Transverse colon (tissue), 4 donors: ENCODE data around the gene DENND1A. TPM values are rescaled to one million over a fixed set of nuclear protein-coding genes. Genes with fewer than 3 reads are reported as not detected.

Source experiments
- DNase-seq: peaks from one replicate; pipeline ENCODE4 v3.0.0-alpha.2; 2019
- H3K27ac ChIP-seq, 4 donors: fragments of 200-600 bp; sonication (generic); 2 replicates each; pipeline ENCODE4 v1.5.1; 2016 to 2018; ENCODE audit warnings: inconsistent platforms in 4 of 4
- H3K27me3 ChIP-seq: fragments of 200-600 bp; sonication (generic); 2 replicates; pipeline ENCODE4 v1.5.1; 2017; ENCODE audit warnings: inconsistent platforms
- H3K36me3 ChIP-seq, 4 donors: fragments of 200-600 bp; sonication (generic); 2 replicates each; pipeline ENCODE4 v1.5.1; 2017 to 2019; ENCODE audit warnings: inconsistent platforms in 4 of 4
- H3K4me1 ChIP-seq, 4 donors: fragments of 200-600 bp; sonication (generic); 2 replicates each; pipeline ENCODE4 v1.5.1; 2017 to 2020; ENCODE audit warnings: inconsistent platforms in 4 of 4
- H3K4me3 ChIP-seq, 4 donors: fragments of 200-600 bp; sonication (generic); 1 replicate in 1 of 4; 2 replicates in 3 of 4; pipeline versions ENCODE4 v1.5.1 to v1.6.1; 2017 to 2019; ENCODE audit warnings: inconsistent platforms in 4 of 4
- H3K9me3 ChIP-seq, 2 donors: fragments of 200-600 bp; sonication (generic); 2 replicates each; pipeline ENCODE4 v1.5.1; 2017 to 2019; ENCODE audit warnings: inconsistent platforms in 2 of 2
- CTCF ChIP-seq, 5 experiments: fragments of 200-600 bp in 3 of 5; fragments of 450-650 bp in 2 of 5; sonication (generic) in 3 of 5; IDR thresholded peaks; 1 replicate in 2 of 5; 2 replicates in 3 of 5; pipeline ENCODE4 v1.5.1; 2016 to 2017; ENCODE audit warnings: antibody characterized with exemption in 5 of 5, inconsistent platforms in 3 of 5, mild to moderate bottlenecking in 2 of 5, moderate library complexity in 1 of 5
- EP300 ChIP-seq: sonication (generic); formaldehyde crosslinking; IDR thresholded peaks from one replicate; pipeline ENCODE4 v1.6.1; 2017; ENCODE audit warnings: antibody characterized with exemption, low read depth
- POLR2A ChIP-seq: fragments of 450-650 bp; IDR thresholded peaks from one replicate; pipeline ENCODE4 v1.6.1; 2016; ENCODE audit warnings: antibody characterized with exemption, mild to moderate bottlenecking, moderate library complexity
- POLR2AphosphoS5 ChIP-seq, 3 donors: sonication (generic); formaldehyde crosslinking; IDR thresholded peaks; one replicate each; pipeline ENCODE4 v1.6.1; 2016; ENCODE audit warnings: antibody characterized with exemption in 3 of 3
- WGBS, 2 donors: methylation state at CpG; one replicate each; pipeline ENCODE4 v1.1.5; 2018; ENCODE audit warnings: low coverage in 1 of 2; 5-methylcytosine and 5-hydroxymethylcytosine counted together
- in situ Hi-C, 4 donors: fragments of 200-750 bp; cut with MboI; loops; one replicate each; pipeline versions ENCODE4 v1.15.0 to v1.15.1; 2017; ENCODE audit warnings: low sequenced_read_pairs in 3 of 4, low pct_ligation_motif_present in 1 of 4, low pct_unique_long_range_greater_than_20kb in 1 of 4
- intact Hi-C: fragments of 100-400 bp; cut with DNase I; formaldehyde crosslinking; loops from one replicate; pipeline ENCODE4 v1.15.1; 2023; ENCODE audit warnings: low total_unique reads
- total RNA-seq, 4 donors: library from RNA; depleted of rRNA; stranded (reverse); fragments of >200 nt; gene quantifications; one replicate each; pipeline ENCODE4 v1.1.0, GENCODE V29; 2016

DENND1A gene
- total RNA-seq, 4 donors from 2014 or later = 12.5 to 78.6 (median 40.0) TPM

GRCh38 chr9:123481209-123481865 is 448.6 kb downstream of the DENND1A start:
- H3K27ac ChIP-seq = peak overlapping the region in 3 of 4 donors; percentile 34 to 73 (median 71)
- H3K4me3 ChIP-seq = no peak overlapping the region
- TF ChIP-seq POLR2AphosphoS5 (IDR thresholded peaks at IDR 0.05) = peak in 1 of 3 donors; percentile 15
- TF ChIP-seq POLR2A = no peak
- in situ Hi-C loops = no loop called here
- no peaks in the 10 kb centered on the region for H3K36me3 ChIP-seq
- H3K9me3 ChIP-seq = no peaks in the 10 kb centered on the region
- intact Hi-C loops = no loop called here
- peaks cover 0 to 59% (median 31%) of the 10 kb centered on the region in 4 donors for H3K4me1 ChIP-seq
- peak; percentile 63 for DNase-seq
- H3K27me3 ChIP-seq = no peaks in the 10 kb centered on the region
- 56 to 89% methylated on average over 9 to 10 of the region's 10 CpGs for WGBS, 2 donors

GRCh38 chr9:123480791-123481190 is 449.1 kb downstream of the DENND1A start:
- no peaks in the 10 kb centered on the region for H3K36me3 ChIP-seq
- intact Hi-C loops = no loop called here

GRCh38 chr9:123480096-123480495 is 449.8 kb downstream of the DENND1A start:
- Histone ChIP-seq H3K4me3 (no peak overlapping the region), H3K27ac (no peak overlapping the region), H3K27me3 (no peaks in the 10 kb centered on the region), H3K4me1 (peaks cover 0 to 48% (median 21%) of the 10 kb centered on the region in 4 donors), H3K9me3 (no peaks in the 10 kb centered on the region), H3K36me3 (no peaks in the 10 kb centered on the region)
- intact Hi-C loops (no loop called here), in situ Hi-C loops (no loop called here)
- DNase-seq = no peak
- WGBS, 2 donors = 93 to 97% methylated on average over 2 to 9 of the region's 9 CpGs
- TF ChIP-seq POLR2AphosphoS5 (IDR thresholded peaks at IDR 0.05) (no peak), EP300 (no peak), POLR2A (no peak), CTCF (IDR thresholded peaks at IDR 0.05) (no peak)

More at GRCh38 chr9:123480791-123481190, 449.1 kb downstream of the DENND1A start:
- 92 to 96% methylated on average over 8 of the region's 8 CpGs for WGBS, 2 donors
- H3K4me1 ChIP-seq = peaks cover 0 to 55% (median 27%) of the 10 kb centered on the region in 4 donors
- in situ Hi-C loops = no loop called here
- no peaks in the 10 kb centered on the region for H3K27me3 ChIP-seq
- no peak for TF ChIP-seq POLR2AphosphoS5 (IDR thresholded peaks at IDR 0.05)
- H3K9me3 ChIP-seq = no peaks in the 10 kb centered on the region
- no peak for DNase-seq
- peak overlapping the region in 3 of 4 donors; percentile 34 to 73 (median 71) for H3K27ac ChIP-seq
- H3K4me3 ChIP-seq = no peak overlapping the region

- TF ChIP-seq EP300 (no peak), POLR2AphosphoS5 (IDR thresholded peaks at IDR 0.05) (no peak), CTCF (IDR thresholded peaks at IDR 0.05) (no peak), POLR2A (no peak)
- in situ Hi-C loops (no loop called here), intact Hi-C loops (no loop called here)
- Histone ChIP-seq H3K9me3 (no peaks in the 10 kb centered on the region), H3K27me3 (no peaks in the 10 kb centered on the region), H3K4me1 (peaks cover 0 to 38% (median 15%) of the 10 kb centered on the region in 4 donors), H3K27ac (peak overlapping the region in 2 of 4 donors; percentile 8 to 23), H3K36me3 (no peaks in the 10 kb centered on the region), H3K4me3 (no peak overlapping the region)
- WGBS, 2 donors = 67 to 69% methylated on average over 3 to 5 of the region's 5 CpGs
- DNase-seq = no peak
Observed at GRCh38 chr9:123478967-123479602, 450.8 kb downstream of the DENND1A start.

- Histone ChIP-seq H3K4me1 (peaks cover 0 to 31% (median 11%) of the 10 kb centered on the region in 4 donors), H3K4me3 (no peak overlapping the region), H3K36me3 (no peaks in the 10 kb centered on the region), H3K27ac (no peak overlapping the region), H3K9me3 (no peaks in the 10 kb centered on the region), H3K27me3 (no peaks in the 10 kb centered on the region)
- TF ChIP-seq POLR2AphosphoS5 (IDR thresholded peaks at IDR 0.05) (no peak), POLR2A (no peak), CTCF (IDR thresholded peaks at IDR 0.05) (no peak), EP300 (no peak)
- in situ Hi-C loops = no loop called here
- intact Hi-C loops = no loop called here
- DNase-seq = no peak
- 67 to 97% methylated on average over 1 to 5 of the region's 6 CpGs for WGBS, 2 donors
Observed at GRCh38 chr9:123478160-123478559, 451.8 kb downstream of the DENND1A start.
